Chondrocyte (in vitro differentiated cells): ENCODE data around the gene FIGNL1. TPM values are rescaled to one million over a fixed set of nuclear protein-coding genes. Genes with fewer than 3 reads are reported as not detected.

Experiments
- DNase-seq: peaks from one replicate; pipeline ENCODE4 v3.0.0; 2021; ENCODE audit warnings: mixed read lengths, low spot score
- H3K27ac Mint-ChIP-seq: one replicate; pipeline ENCODE4 v1.8.0; 2021; ENCODE audit warnings: mild to moderate bottlenecking, moderate library complexity, mixed read lengths; ENCODE audit not compliant: unreplicated experiment
- H3K27me3 Mint-ChIP-seq: 2 replicates; pipeline ENCODE4 v1.8.0; 2021; ENCODE audit warnings: low read depth, mixed read lengths
- H3K36me3 Mint-ChIP-seq: 2 replicates; pipeline ENCODE4 v1.8.0; 2021; ENCODE audit warnings: low read depth, mixed read lengths
- H3K4me1 Mint-ChIP-seq: 2 replicates; pipeline ENCODE4 v1.8.0; 2021; ENCODE audit warnings: low read depth, mild to moderate bottlenecking, mixed read lengths
- H3K4me3 Mint-ChIP-seq: one replicate; pipeline ENCODE4 v1.8.0; 2021; ENCODE audit warnings: mild to moderate bottlenecking, moderate library complexity, mixed read lengths; ENCODE audit not compliant: unreplicated experiment
- H3K9me3 Mint-ChIP-seq: 2 replicates; pipeline ENCODE4 v1.8.0; 2021; ENCODE audit warnings: low read depth, mixed read lengths
- CTCF ChIP-seq: fragments of 200-600 bp; sonication (generic); IDR thresholded peaks from 2 replicates; pipeline ENCODE4 v1.5.0; 2021; ENCODE audit warnings: antibody characterized with exemption, mild to moderate bottlenecking, moderate library complexity
- total RNA-seq: library from RNA; stranded (reverse); gene quantifications from 3 replicates; pipeline ENCODE4 v1.2.1, GENCODE V29; 2021

FIGNL1 gene
- total RNA-seq, 1 donor from 2014 or later = 6.8 TPM

GRCh38 chr7:50397971-50398324, 52.2 kb downstream of the FIGNL1 start:
- H3K9me3 Mint-ChIP-seq = no peaks in the 10 kb centered on the region
- TF ChIP-seq CTCF = no peak
- H3K27ac Mint-ChIP-seq = no peak overlapping the region
- no peaks in the 10 kb centered on the region for H3K36me3 Mint-ChIP-seq
- DNase-seq = no peak
- peaks cover 49% of the 10 kb centered on the region for H3K27me3 Mint-ChIP-seq
- H3K4me3 Mint-ChIP-seq = no peak overlapping the region
- H3K4me1 Mint-ChIP-seq = no peaks in the 10 kb centered on the region

- Mint-ChIP-seq H3K4me1 (no peaks in the 10 kb centered on the region), H3K36me3 (no peaks in the 10 kb centered on the region), H3K9me3 (no peaks in the 10 kb centered on the region), H3K27ac (no peak overlapping the region), H3K4me3 (no peak overlapping the region), H3K27me3 (peaks cover 48% of the 10 kb centered on the region)
- no peak for DNase-seq
- no peak for TF ChIP-seq CTCF
Measured at GRCh38 chr7:50397320-50397970, 52.7 kb downstream of the FIGNL1 start.

GRCh38 chr7:50396856-50397255, 53.3 kb downstream of the FIGNL1 start:
- no peaks in the 10 kb centered on the region for H3K36me3 Mint-ChIP-seq
- no peak overlapping the region for H3K4me3 Mint-ChIP-seq
- H3K4me1 Mint-ChIP-seq = no peaks in the 10 kb centered on the region
- TF ChIP-seq CTCF = no peak
- H3K27ac Mint-ChIP-seq = no peak overlapping the region
- H3K9me3 Mint-ChIP-seq = no peaks in the 10 kb centered on the region
- DNase-seq = no peak
- H3K27me3 Mint-ChIP-seq = peaks cover 42% of the 10 kb centered on the region

GRCh38 chr7:50394315-50394714, 55.8 kb downstream of the FIGNL1 start:
- Mint-ChIP-seq H3K36me3 (no peaks in the 10 kb centered on the region), H3K4me1 (no peaks in the 10 kb centered on the region), H3K4me3 (no peak overlapping the region), H3K9me3 (no peaks in the 10 kb centered on the region), H3K27ac (no peak overlapping the region), H3K27me3 (peaks cover 42% of the 10 kb centered on the region)
- DNase-seq = no peak
- TF ChIP-seq CTCF = no peak

Other genes starting within 250 kb of the FIGNL1 start
- gene IKZF1, start 145.6 kb downstream of the FIGNL1 start, total RNA-seq = not detected in 3 replicates
- not detected in 3 replicates for gene DDC, start 115.1 kb upstream of the FIGNL1 start, total RNA-seq